GM21515 (cell line): ENCODE measurements around the gene CT55.
A peak's percentile ranks its signal among the peaks of the same experiment; 100 is the strongest.
"Not testable (repeated sequence)": the region's sequence is repeated elsewhere in the genome, so short reads cannot be mapped to it uniquely, and the experiment has no call there.

Experiments used
- ATAC-seq: cut with Tn5 transposase; IDR thresholded peaks from one replicate; pipeline ENCODE4 v1.9.1; 2021; ENCODE audit not compliant: unreplicated experiment

Gene CT55, protein sequence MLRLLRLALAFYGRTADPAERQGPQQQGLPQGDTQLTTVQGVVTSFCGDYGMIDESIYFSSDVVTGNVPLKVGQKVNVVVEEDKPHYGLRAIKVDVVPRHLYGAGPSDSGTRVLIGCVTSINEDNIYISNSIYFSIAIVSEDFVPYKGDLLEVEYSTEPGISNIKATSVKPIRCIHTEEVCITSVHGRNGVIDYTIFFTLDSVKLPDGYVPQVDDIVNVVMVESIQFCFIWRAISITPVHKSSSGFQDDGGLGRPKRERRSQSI

DNA sequence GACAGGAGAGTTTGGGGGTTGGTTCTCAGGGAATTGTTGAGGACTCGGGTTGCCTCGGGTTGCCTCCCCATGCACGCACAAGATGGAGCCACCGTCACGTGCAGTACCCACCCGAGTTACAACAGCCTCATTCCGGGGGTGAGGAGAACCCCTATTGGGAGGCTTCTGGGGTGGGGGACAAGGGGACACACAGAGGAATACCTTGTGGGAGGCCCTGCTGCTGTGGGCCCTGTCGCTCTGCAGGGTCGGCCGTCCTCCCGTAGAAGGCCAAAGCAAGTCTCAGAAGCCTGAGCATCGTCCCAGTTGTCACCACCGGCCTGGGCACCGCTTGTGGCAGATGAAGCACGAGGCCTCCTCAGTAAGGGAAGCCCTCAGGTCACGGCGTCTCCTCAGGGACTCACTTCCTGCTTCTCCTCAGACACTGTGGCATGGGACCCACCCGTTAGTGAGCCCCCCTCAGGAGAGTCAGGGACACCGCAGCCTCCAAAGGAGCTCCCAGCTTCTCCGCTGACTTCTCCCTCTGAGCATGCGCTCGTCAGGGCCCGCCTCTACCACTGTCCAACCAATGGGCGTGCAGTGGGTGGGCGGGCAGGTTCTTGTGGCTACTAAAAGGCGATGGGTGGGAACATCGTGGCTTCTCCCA lies at the start of gene CT55:
TSS of gene CT55 (minus strand) at position 522 of the 643 bp plus-strand sequence. CDS start at position 295, 227 bp downstream.
- ATAC-seq = no peak

DNA sequence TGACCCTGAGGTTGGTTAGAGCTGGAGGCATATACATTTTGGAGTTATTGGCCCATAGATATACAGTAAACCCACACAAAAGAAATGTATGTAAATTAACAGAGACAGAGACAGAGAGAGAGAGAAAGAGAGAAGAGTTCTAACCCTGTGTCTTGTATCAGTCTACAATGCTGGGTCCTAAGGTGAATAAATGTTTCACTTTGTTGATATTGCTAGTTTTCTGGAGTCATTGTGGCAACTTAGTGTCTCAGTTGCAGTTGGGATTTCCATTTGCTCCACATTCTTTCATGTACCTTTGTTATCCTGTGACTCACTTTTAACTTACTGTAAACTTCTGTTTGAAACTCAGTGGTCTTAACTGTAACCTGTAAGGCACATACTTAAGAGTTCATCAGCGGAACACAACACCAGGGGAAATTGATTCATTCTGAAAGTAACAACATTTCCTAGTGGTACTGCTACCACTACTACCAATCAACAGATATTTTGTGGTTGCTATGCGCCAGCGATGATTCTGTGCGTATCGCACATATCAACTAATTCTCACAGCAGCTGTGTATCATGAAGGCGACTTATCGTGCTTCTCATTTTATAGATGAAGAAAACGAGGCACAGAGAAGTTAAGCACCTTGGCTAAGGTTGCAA lies 42.1 kb upstream of the CT55 start:
- no peak for ATAC-seq

DNA sequence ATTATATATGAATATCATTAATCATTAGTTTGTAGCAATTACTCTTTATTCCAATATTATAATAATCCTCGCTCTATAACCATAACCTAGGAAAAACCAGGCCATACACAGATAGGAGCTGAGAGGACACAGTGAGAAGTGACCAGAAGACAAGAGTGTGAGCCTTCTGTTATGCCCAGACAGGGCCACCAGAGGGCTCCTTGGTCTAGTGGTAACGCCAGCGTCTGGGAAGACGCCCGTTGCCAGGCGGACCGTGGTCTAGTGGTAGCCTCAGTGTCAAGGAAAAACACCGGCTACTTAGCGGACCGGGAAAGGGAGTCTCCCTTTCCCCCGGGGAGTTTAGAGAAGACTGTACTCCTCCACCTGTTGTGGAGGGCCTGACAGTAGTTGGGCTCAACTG lies 35.2 kb upstream of the CT55 start:
- ATAC-seq = not testable (repeated sequence)

DNA sequence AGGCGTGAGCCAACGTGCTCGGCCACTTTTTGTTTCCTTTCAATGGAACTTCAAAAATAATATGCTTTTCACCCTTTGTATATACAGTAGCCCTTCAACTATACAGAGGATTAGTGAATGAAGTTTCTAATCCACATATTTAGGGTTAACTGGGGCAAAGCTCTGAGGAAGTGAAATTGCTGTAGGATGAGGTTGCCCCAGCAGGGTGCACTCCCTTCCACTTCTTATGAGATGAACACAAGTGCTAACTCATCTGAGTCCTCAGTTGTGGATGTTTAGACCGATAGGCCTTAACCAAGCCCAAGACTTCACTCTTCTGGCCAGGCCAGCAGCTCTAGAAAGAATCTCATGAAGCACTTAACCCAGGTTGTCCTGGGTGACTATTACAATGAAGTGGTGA lies 29.1 kb upstream of the CT55 start:
- ATAC-seq = no peak

DNA sequence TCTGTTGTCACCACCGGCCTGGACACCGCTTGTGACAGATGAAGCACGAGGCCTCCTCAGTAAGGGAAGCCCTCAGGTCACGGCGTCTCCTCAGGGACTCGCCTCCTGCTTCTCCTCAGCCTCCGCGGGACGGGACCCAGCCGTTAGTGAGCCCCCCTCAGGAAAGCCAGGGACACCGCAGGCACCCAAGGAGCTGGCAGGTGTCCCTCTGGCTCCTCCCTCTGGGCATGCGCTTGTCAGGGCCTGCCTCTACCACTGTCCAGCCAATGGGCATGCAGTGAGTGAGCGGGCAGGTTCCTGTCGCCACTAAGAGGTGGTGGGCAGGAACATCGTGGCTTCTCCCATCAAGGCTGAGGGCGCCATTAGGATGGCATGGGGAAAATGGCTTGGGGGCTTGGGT lies 23.5 kb upstream of the CT55 start:
- ATAC-seq = no peak

DNA sequence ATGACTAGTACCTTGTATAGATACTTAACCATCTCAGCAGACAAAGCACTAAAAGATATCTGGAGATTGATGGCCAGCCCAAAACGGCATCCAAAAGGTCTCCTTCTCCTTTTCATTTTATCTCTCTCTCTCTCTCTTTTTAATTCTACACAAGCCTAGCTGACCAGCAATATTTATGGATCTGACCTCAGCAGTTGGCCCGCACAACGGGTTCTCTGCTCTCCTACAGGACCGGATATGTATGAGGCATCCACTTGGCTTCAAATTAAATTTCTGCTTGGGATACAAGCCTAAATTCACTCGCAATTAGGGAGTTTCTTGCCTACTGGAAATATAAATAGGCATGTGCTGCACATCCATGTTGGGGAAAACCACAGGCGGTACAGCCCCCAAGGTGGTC lies 22.5 kb upstream of the CT55 start:
- ATAC-seq = no peak

DNA sequence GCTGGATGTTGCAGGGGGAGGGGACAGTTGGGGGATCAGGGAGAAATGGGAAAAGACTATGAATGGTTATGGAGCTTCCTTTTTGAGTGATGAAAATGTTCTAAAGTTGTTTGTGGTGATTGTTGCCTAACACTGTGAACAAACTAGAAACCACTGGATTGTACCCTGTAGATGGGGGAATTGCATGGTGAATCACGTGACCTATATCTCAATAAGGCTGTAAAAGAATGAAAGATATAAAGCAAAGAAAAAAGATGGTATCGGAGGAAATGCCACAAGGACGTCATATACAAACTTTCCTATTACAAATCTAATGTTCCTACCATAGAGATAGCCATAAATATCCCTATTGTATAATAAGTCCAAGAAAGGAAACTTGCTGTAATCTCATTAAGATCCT lies 20.6 kb upstream of the CT55 start:
- ATAC-seq = no peak

DNA sequence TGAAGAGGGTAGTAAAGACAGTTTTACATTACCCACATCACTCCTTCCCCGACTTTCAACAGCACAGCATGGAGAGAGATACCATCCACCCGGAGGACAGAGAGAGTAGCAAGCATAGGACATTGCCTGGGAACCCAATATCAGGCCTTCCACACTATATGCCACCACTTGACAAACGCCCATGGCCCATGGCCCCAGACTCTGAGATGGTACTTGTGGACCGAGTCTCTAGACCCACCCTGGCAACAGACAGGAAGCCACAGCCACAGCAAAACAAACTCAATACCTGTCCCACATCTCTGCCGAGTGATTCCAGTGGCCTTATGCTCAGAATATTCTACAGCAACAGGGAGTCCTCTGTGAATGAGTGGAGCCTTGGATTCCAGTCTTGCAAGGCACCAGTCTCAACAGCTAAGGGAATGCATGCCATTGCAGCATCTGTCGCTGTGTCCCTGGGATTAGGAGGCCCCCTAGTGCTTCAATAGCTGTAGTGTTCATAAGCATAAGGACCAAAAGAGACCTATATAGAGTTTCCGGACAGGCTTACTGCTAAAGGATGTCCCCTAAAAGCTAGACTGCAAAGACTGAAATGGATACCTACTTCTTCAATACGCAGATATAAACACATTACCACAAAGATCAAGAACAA lies 14.7 kb upstream of the CT55 start:
- peak; percentile 76 for ATAC-seq

DNA sequence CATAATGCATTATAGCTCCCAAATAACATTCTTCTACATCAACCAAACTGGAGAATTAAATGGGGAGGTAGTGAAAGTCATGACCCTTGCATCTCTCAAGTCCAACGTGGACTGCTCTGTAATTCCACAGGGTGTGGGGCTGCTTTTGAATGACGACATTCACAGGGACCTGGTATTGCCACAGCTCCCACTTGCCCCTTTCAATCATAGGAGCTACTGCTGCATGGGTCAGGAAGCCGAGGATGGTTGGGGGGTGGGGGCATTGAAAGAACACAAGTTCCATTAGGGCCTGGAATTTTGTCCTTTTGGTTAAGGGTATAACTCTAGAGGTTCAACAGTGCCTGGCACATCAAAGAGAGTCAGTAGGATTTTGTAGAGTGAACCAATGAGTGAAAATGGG lies 7.4 kb upstream of the CT55 start:
- ATAC-seq = no peak

DNA sequence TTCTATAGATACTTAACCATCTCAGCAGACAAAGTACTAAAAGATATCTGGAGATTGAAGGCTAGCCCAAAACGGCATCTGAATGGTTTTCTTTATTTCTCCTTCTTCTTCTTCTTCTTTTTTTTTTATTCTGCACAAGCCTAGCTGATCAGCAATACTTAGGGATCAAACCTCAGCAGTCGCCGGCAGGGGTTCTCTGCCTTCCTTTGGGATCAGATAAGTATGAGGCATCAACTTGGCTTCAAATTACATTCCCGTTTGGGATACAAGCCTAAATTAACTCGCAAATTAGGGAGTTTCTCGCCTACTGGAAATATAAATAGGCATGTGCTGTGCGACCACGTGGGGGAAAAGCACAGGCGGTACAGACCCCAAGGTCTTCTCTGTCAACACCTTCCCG lies 730 bp downstream of the CT55 start:
- ATAC-seq = no peak

DNA sequence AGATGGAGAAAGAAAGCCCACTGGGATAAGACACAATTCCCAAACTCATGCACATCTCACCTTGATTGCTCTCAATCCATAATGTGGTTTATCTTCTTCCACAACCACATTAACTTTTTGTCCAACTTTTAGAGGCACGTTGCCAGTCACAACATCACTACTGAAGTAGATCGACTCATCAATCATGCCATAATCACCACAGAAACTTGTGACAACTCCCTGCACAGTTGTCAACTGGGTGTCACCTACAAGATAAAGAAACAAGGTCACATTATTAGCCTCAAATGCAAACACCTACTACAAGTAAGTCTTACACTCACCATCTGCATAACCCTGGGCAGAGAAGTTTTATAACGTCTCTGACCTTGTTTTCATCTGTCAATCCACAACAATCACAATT lies 1.7 kb downstream of the CT55 start:
- not testable (repeated sequence) for ATAC-seq

DNA sequence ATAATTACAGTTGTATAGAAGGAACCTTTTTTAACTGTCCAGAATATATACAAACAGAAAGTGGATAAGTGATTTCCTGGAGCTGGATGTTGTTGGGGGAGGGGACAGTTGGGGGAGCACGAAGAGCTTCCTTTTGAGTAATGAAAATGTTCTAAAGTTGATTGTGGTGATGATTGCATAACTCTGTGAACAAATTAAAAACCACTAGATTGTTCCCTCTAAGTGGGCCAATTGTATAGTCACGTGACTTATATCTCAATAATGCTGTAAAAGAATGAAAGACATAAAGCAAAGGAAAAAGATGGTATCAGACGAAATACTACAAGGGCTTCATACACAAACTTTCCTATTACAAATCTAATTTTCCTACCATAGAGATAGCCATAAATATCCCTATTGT lies 2.7 kb downstream of the CT55 start:
- no peak for ATAC-seq

DNA sequence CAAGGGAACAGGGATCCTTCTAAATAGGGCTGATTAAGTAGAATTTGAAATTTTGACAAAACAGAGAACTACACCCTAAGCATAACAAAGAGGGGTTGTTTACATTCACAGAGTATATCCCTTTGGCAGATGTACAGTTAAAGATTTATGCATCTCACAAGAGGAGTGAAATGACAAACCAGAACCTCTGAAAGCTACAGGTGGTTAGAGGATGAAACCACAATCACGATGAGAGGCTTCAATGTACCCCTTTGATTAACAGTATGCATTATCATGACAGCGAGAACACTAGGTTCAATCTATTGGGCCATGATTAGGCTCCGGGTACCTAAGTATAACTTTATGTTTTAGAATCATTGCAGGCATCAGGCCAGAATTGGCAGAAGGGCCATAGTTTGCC lies 16.5 kb downstream of the CT55 start:
- not testable (repeated sequence) for ATAC-seq

DNA sequence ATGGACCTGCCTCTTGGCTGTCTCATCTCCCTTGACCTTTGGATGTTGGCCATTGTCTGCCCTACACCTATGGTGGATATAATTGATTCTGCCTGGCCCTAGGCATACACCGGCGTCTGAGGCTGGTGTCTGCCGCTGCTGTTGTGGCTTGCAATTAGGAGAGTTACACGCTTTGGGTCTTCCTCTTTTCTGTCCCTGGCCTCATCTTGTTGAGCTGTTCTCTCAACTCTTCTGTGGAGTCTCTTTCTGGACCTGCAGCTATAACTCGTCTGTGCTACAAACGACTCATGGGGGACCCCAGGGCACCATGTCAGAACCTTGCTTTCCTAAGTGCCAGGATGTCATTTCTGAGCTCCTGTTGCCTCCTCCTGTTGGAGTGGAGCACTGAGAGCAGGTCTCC lies 45.1 kb downstream of the CT55 start:
- ATAC-seq = not testable (repeated sequence)

DNA sequence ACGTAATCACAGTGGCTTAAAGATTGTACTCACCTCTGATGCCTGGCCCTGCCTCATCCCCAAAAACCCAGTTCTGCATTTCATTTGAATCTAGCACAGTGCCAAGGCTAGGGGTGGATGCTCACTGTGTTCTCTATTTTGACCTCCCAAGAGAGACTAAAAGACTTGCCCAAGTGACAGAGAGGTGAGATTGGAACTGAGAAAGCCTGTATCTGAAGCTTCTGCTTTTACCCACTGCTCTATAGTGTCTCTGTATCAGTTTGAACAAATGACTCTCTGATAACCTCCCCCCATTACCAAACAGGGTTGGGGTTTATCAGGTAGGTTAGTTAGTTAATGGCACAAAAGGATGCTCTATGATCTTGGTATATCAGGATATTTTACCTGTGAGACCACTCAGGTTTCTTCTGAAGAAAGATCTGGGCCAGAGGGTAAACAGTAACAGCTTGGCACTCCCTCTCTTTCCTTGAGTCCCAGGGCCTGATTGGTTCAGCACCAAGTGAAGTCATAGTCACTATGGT lies 51.1 kb downstream of the CT55 start, which contains the start of gene ETDB:
TSS of gene ETDB (minus strand) at position 471 of the 521 bp plus-strand sequence. CDS start 1,265 bp downstream, outside the sequence.
- ATAC-seq = not testable (repeated sequence)

DNA sequence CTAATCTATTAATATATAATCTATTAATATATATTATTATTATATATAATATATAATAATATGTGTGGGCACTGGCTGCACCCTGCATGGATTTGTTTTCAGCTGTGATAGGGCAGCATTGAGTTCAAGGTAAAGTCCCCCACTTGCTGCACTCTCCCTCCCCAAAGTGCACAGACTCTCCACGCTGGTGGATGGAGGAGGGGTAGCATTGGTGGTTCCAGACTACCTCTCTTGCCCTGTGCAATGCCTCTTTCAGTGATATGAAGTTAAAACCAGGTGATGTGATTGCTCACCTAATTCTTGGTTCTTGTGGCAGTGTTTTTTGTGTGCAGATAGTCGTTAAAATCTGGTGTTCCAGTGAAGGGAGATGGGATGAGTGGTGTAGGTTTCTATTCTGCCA lies 55.1 kb downstream of the CT55 start:
- ATAC-seq = not testable (repeated sequence)

DNA sequence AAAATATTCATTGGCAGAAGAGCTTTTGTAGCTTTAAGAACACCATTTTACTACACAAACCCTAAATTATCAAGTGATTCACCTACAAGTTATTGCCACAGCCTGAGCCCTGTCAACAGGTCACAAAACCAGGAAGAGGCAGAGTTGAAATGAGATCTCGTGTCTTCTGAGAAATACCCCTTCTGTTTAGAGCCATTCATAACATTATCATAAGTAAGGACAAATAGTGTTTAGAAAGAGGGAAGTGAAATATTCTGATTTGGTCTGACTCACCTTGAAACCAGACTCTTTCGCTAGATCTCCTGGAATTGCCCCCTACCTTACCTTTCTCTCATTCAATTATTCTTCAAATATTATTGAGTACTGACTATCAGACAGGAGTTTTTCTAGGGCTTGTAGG lies 56.8 kb downstream of the CT55 start:
- ATAC-seq = peak; percentile 98

DNA sequence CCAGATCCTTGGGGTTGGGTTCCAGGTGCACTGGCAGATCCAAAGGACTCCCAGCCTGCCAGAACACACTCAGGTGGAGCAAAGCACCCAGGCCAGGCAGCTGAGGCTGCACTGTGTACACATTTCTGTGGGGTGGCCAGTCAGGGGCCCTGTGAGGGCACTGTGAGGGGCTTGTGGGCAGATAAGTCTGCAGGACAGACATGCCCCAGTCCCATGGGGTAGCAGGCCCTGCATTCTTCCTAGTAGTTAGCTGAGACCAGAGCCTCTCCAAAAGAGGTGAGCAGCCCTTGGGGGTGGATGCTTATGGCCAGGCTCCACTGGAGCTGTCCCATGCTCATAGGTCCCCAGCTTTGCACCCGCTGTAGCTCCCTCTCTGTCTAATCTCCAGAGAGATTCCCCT lies 58.5 kb downstream of the CT55 start:
- ATAC-seq = no peak

DNA sequence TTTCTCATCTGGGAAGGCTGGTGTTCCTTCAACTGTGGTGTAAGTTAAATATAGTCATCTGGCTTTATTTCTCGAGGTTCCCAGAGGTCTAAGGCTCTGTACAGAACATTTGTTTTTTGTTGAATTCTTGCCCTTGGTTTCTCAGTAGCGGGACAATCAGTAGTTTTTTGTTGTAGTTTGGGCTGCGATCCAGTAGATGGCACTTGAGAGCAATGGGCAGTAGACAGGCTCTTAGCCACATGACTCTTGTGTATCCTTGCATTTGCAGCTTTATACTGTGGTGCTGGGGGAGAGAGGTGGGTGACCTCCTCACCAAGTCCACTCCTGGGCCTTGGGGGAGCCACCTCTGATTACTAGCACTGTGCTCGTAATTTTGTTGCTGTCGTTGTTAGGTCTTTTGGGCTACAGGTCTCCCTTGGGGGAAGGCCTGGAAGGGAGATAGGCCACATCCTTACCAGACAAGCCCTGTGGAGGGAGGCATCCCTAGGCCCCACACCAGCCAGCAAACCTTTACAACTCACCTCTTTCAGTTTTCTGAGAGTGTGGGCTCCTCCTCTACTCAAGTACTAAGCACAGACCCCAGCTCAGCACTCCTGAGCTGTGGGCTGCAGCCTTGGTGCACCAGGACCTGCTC lies 59.0 kb downstream of the CT55 start:
- ATAC-seq = peak; percentile 48

DNA sequence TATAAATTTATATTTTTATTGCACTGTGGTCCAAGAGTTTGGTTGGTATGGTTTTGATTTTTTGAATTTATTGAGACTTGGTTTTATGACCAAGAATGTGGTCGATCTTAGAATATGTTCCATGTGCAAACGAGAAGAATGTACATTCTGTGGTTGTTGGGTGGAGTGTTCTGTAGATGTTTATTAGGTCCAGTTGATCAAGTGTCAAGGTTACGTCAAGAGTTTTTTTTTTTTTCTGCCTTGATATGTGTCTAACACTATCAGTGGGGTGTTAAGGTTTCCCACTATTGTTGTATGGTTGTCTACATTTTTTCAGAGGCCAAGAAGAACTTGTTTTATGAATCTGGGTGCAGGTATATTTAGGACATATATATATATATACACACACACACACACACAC lies 61.6 kb downstream of the CT55 start:
- no peak for ATAC-seq
